SIG-M5 treated with dmso at 0.1 percent for 504 hours (cell line): ENCODE results near the gene PCBP2.
"Not testable (repeated sequence)": the region's sequence is repeated elsewhere in the genome, so short reads cannot be mapped to it uniquely, and the experiment has no call there.

Experiments
- DNase-seq: peaks from one replicate; lab custom pipeline; 2025; ENCODE audit not compliant: unreplicated experiment; lab: John Stamatoyannopoulos, UW

Gene PCBP2

GRCh38 chr12:53472056-53472582 is 20.2 kb downstream of the PCBP2 start:
- DNase-seq = no peak

DNA sequence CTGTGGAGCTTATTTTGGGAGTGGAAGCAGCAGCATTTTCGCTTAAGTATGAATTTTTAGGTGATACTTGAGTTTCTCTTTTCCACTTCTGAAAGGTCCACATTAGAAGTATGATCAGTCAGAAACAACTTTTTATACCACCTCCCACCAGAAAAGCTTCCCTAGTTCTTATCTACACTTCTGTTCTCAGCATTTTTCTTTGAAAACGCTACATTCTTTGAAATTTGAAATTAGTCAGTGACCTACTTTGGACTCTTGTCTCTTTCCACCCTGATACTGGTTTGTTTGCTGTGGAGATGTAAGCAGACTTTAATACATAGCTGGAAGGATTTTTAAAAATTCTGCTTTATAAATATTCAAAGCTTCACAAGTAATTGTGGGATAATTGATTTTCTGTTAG is 22.2 kb downstream of the PCBP2 start:
- DNase-seq = no peak

DNA sequence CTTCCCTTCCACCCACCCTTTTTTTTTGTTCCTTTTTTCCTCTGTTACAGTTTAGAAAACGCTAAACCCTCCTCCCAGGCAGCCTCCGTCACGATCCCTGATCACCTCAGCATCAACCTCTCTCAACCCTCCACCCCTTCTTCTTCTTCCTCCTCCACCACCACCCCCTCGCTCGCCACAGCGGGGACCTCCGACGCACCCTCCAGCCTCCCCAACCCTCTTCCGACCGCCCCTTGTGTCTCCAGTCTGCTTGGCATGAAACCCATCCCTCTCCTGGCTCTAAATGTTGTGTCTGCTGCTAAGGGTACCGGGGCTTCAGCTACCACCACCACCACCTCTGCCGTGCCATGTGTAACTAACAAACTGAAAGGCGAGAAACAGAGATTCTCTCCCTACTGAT is 22.9 kb downstream of the PCBP2 start:
- DNase-seq = no peak

DNA sequence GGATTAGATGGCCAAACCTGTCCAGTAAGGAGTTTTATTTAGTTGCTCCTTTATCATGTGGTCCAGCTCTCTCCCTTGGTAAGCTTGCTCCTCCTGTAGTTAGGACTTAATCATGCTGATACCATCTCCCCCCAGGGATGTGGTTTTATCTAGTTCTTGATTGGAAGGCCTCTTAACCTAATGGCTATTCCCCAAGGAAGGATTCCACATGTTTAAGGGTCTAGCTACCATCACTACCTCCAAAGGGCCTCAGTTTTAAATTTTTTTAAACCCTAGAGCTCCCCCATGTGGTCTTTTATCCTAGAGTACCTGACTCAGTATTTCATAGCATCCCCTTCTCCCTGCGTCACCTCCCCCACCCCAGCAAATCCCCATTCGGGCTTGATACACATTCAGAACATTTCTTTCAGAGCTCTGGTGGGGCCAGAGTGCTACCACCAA is 24.9 kb downstream of the PCBP2 start:
- DNase-seq = peak; percentile 41

- no peak for DNase-seq
These were observed 27.0 kb downstream of the PCBP2 start for GRCh38 chr12:53478865-53479264.

- DNase-seq = no peak
These were observed 27.4 kb downstream of the PCBP2 start for GRCh38 chr12:53479331-53479730.

GRCh38 chr12:53480491-53481442 is 28.9 kb downstream of the PCBP2 start:
- DNase-seq = no peak

DNA sequence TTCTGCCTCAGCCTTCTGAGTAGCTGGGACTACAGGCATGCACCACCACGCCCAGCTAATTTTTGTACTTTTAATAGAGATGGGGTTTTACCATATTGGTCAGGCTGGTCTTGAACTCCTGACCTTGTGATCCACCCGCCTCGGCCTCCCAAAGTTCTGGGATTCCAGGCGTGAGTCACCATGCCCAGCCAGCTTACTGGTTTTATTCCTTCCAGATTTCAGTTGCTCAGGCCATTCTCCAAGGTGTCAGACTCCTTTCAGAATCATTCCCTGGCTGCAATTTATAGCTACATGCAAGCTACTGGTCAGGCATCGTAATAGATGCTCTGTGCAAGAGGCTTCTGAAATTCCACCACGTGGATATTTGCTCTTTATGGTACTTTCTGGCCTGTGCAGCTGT is 29.6 kb downstream of the PCBP2 start:
- DNase-seq = not testable (repeated sequence)

DNA sequence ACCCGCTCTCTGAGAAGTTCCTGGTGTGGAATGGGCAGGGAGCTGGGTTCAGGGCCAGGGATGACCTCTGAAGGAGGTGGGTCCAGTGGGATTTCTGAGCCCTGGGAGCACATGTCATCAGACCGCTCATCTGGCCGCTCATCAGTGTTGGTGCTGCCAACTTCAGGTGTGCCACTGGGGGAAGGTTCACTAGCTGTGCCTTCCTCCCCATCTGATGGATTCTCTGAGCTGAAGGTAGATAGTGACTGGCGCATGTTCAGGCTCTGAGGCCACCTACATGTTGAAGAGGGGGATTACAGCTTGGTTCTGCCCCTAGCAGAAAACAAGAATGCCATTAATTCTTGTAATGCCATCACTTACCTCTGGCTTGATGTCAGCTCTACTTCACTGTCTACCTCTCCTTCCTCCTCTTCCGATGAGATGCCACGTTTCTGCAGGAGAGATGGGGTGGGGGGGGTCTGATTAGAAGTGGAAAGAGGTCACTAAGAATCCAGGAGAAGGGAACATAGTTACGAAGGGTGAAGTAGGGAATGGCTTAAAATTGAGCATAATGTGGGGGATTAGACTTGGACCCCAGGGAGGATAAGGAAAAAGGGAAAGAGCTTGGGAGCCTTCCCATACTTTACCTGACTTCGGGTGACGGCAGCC is 30.2 kb downstream of the PCBP2 start:
- DNase-seq = peak; percentile 27

DNA sequence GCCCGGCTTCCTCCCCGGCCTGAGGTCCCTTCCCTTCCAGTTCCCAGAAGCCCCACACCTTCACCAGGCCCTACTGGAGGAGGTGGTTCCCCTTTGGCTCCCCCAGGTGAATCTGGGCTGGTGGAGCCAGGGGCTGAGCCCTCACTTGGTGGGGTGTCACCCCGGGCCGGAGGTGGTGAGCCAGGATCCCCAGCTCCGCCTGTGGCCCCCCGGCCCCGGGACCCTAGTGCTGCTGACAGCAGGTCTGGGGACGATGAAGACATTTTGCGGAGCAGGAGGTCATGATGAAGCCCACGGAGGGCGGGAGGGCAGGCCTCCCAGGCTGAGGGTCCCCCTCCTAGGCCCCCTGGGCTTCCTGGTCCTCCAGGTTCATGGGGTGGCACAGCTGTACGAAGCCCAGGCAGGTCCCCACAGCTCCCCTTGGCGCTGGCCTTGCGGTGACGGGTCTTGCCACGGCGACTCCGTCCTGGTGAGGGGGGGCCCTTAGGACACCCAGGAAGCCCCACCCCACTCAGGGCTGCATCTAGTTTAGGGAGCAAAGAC is 30.8 kb downstream of the PCBP2 start:
- no peak for DNase-seq

- DNase-seq = no peak
These were observed 31.5 kb downstream of the PCBP2 start for GRCh38 chr12:53483225-53483978.

DNA sequence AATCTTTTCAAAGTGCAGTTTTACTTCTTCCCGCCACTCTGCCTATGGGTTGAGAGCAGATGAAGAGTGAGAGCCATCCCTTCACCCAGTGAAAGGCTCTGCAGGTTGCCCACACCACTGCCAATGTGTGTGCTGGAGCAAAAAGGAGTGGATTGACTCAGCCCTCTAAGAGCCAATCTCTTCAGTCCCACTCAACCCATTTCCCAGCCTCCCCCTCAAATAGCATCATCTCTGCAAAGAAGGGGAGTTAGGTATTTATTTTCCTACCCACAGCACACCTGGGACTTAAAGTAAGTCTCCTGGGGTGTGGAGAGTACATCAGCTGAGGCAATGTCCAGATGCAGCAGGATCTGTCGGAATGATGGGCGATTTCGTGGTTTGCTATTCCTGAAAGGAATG is 32.1 kb downstream of the PCBP2 start:
- no peak for DNase-seq

DNA sequence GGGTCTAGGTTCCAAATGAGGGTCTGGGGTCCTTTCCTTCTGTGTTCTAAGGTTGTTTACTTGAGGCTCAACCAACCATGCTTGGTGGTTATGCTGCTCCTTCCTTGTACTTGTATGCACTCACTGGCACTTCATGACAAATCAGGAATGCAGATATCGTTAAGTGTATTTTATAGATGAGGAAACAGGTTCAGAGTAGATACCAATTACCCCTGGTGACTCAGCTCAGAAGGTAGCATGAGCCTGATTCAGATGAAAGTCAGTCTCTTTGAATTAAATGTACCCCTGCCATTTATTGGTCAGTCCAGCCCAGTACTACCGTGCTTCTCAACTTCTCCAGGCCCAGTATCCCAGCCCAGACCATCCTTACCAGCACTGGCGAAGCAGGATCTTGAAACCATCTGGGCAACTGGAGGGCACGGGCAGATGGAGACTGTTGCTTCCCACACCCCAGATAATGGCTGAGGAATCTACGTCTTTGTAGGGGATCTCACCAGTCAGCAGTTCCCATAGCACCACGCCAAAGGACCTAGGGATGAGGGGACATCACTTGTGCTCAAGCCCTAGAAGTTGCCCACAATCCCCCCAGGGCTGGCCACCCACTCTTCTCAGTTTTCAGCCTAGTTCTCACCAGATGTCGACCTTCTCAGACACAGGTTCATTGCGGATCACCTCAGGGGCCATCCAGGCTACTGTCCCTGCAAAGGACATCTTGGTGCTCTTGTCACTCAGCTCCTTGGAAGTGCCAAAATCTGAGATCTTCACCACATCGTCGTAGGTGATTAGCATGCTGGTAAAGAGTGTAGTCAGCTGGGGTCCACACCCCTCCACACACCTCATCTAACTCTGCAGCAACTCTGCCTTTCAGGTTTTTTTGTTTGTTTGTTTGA is 33.0 kb downstream of the PCBP2 start:
- DNase-seq = no peak

DNA sequence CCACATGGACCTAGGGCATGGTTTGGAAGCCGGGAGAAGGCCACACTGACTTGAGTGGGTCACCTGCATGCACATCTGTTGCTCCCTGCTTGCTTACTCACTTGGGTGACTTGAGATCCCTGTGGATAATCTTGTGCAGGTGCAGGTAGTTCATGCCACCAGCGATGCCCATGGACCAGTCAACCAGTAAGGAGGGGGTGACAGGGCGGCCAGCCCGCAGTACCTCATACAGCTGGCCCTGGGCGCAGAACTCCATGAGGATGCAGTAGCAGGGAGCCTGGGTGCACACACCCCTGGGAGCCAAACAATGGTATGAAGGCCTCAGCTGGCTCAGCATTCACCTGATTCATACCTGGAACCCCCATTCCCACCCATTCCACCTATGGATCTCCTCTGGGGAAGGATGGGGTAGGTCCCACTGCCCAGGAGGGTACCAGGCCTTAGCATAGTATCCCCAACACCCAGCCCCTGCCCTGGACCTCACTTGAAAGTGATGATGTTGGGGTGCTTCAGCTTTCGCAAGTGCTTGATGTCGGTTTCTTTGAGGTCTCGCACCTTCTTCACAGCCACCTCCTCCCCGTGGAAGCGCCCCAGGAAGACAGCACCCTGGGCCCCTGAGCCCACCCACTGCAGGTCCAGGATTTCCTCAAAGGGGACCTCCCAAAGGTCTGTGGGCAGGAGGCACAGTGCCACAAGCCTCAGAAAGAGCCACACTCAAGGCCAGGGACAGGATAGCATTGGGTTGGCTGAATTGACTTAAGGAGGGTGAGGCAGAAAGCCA is 34.2 kb downstream of the PCBP2 start:
- no peak for DNase-seq

DNA sequence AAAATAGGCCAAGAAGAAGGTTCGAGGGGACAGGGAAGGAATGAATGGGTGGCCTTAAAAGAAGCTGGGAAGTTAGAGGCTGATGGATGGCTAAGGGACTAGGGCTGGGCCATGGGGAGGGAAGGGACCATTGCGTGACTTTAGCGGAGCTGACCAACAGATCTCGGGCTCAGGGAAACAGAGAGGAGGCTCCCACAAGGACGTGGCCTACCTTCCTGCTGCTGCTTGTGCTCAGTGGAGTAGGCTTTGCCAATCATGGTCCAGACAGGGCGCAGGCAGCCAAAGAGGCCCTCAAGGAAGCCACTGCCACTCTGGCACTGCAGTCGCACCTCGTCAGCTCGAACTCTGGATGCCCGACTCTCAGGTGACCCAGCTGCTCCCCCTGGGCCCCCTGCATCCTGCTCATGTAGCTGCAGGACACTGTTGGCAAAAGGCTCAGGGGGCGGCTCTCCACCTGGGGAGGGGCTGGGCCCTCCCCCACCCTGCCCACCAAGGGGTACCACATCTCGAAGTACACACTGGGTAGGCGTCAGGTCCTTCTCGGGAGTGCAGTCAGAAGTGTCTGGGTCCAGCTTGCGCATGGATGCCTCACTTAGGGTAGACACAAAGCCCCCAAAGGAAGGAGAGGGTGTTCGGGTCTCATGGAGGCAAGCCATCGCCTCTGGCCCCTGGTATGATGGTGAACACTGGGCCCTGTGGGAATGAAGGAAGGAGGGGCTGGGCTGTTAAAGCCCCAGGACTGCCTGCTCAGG is 35.0 kb downstream of the PCBP2 start:
- DNase-seq = no peak

- DNase-seq = no peak
These were observed 37.5 kb downstream of the PCBP2 start for GRCh38 chr12:53489242-53489864.

DNA sequence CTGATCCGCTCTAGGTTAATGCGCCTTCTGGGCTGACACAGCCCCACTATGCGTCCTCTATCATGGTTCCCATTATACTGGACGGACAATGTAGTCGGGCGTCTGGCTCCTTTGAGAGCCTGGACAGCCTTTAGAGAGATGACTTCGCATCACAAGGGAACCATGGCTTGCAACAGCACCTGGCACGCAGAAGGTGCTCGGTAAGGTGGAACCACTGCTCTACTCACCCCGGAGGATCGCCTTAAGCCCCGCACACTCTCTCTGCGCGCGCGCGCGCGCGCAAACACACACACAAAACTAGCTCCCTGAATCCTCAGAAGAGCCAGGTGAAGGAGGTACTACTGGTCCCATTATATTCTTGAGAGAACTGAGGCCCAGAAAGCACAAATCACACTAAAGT is 40.3 kb downstream of the PCBP2 start:
- no peak for DNase-seq
